Lung (tissue), 12 donors: Measurements from ENCODE around the gene SLC7A10. TPM values are rescaled to one million over a fixed set of nuclear protein-coding genes. Genes with fewer than 3 reads are reported as not detected.

Source experiments
- ATAC-seq: fragments of 200-7000 bp; cut with Tn5 transposase; one replicate; pipeline ENCODE4 v1.9.1; 2020; ENCODE audit warnings: moderate number of reproducible peaks; ENCODE audit not compliant: insufficient read depth, low FRiP score
- DNase-seq, 3 donors: peaks; one replicate each; pipeline ENCODE4 v3.0.0-alpha.2; 2013 to 2017
- H3K27ac ChIP-seq, 2 donors: one replicate each; pipeline ENCODE4 v1.5.1; 2013; ENCODE audit warnings: mild to moderate bottlenecking in 2 of 2, moderate library complexity in 2 of 2, control low read depth in 1 of 2, inconsistent platforms in 1 of 2, low read depth in 1 of 2, low read length in 1 of 2
- H3K27me3 ChIP-seq, 3 donors: one replicate each; pipeline ENCODE4 v1.5.1; 2013; ENCODE audit warnings: low read length in 2 of 3; ENCODE audit not compliant: control insufficient read depth in 3 of 3, insufficient read depth in 3 of 3
- H3K36me3 ChIP-seq, 4 donors: one replicate each; pipeline ENCODE4 v1.5.1; 2013; ENCODE audit warnings: low read length in 4 of 4, mild to moderate bottlenecking in 1 of 4, moderate library complexity in 1 of 4; ENCODE audit not compliant: control insufficient read depth in 4 of 4, insufficient read depth in 4 of 4
- H3K4me1 ChIP-seq, 5 donors: one replicate each; pipeline ENCODE4 v1.5.1; 2013; ENCODE audit warnings: low read length in 5 of 5, mild to moderate bottlenecking in 2 of 5, moderate library complexity in 1 of 5; ENCODE audit not compliant: control insufficient read depth in 5 of 5, insufficient read depth in 5 of 5
- H3K4me3 ChIP-seq: one replicate; pipeline ENCODE4 v1.5.1; 2013; ENCODE audit warnings: mild to moderate bottlenecking, control low read depth, moderate library complexity
- H3K9ac ChIP-seq, 2 donors: one replicate each; pipeline ENCODE4 v1.5.1; 2013; ENCODE audit warnings: low read length in 2 of 2, control low read depth in 1 of 2; ENCODE audit not compliant: insufficient read depth in 1 of 2
- H3K9me3 ChIP-seq, 4 donors: one replicate each; pipeline ENCODE4 v1.5.1; 2013; ENCODE audit warnings: low read length in 3 of 4, mild to moderate bottlenecking in 1 of 4, moderate library complexity in 1 of 4; ENCODE audit not compliant: control insufficient read depth in 4 of 4, insufficient read depth in 3 of 4
- CTCF ChIP-seq: IDR thresholded peaks from 2 replicates; pipeline ENCODE4 v1.5.1; 2012; ENCODE audit warnings: mild to moderate bottlenecking; ENCODE audit errors: control extremely low read depth, extremely low read depth
- WGBS, 2 donors: extraction: QIAGEN DNeasy Blood & Tissue Kit; methylation state at CpG; one replicate each; pipeline ENCODE4 v1.1.7; 2013; 5-methylcytosine and 5-hydroxymethylcytosine counted together
- polyA plus RNA-seq, 2 donors: library from polyadenylated mRNA; stranded (reverse); fragments of 200-250 nt; gene quantifications; one replicate each; pipeline ENCODE4 v1.2.1, GENCODE V29; 2013
- total RNA-seq, 2 donors: library from RNA; depleted of rRNA in 1 of 2; stranded (reverse); fragments of >200 nt in 1 of 2; gene quantifications; one replicate each; pipeline ENCODE4 v1.2.1, GENCODE V29; 2014 to 2021
- donor health status: control.
- donor health status: control.
- donor health status: Bipolar disorder and iron deficiency.
- donor health status: healthy.
- donor health status: DM: yes; HTN: yes; CAD: no.

SLC7A10 gene
- total and polyA plus RNA-seq, 4 donors = 0.02 to 0.71 (median 0.16) TPM

GRCh38 chr19:33269016-33269415 lies 43.4 kb upstream of the SLC7A10 start:
- Histone ChIP-seq H3K4me3 (no peak overlapping the region), H3K27ac (no peak overlapping the region), H3K9me3 (no peaks in the 10 kb centered on the region), H3K4me1 (peaks cover 0 to 13% (median 3%) of the 10 kb centered on the region in 5 donors), H3K9ac (no peak overlapping the region), H3K27me3 (no peaks in the 10 kb centered on the region), H3K36me3 (no peaks in the 10 kb centered on the region)
- ATAC-seq (no peak), DNase-seq (no peak)
- 79 to 86% methylated on average over 8 to 10 of the region's 10 CpGs for WGBS, 2 donors
- no peak for TF ChIP-seq CTCF

GRCh38 chr19:33268162-33268991 lies 42.7 kb upstream of the SLC7A10 start:
- ATAC-seq (no peak), DNase-seq (no peak)
- no peaks in the 10 kb centered on the region for H3K36me3 ChIP-seq
- no peaks in the 10 kb centered on the region for H3K27me3 ChIP-seq
- no peaks in the 10 kb centered on the region for H3K9me3 ChIP-seq
- no peak overlapping the region for H3K4me3 ChIP-seq
- no peak overlapping the region for H3K9ac ChIP-seq
- 61 to 70% methylated on average over 22 of the region's 22 CpGs for WGBS, 2 donors
- H3K4me1 ChIP-seq = peaks cover 0 to 7% (median 0%) of the 10 kb centered on the region in 5 donors
- peak overlapping the region in 1 of 2 donors; percentile 24 for H3K27ac ChIP-seq
- TF ChIP-seq CTCF = no peak

DNA sequence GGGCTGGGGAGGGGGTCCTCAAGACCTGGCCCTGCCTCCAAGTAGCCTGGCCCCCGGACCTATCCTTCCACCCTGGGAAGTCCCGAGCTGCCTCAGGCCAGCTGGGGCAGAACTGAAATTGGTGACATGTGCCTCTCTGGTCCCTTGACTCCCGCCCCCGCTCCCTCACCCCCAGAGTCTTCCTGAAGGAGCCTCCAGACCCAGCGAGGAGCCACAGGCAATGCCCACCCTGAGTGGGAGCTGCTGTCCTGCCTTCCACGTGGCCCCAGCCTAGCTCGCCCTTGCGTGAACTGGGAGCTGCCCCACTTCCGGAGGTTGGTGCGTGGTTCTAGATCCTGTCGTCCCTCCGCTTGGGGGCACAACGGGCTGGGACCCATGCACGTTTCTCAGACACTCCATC lies 42.1 kb upstream of the SLC7A10 start:
- no peak for TF ChIP-seq CTCF
- H3K4me3 ChIP-seq = no peak overlapping the region
- H3K27ac ChIP-seq = no peak overlapping the region
- peaks cover 0 to 5% (median 0%) of the 10 kb centered on the region in 5 donors for H3K4me1 ChIP-seq
- DNase-seq = no peak
- 35 to 54% methylated on average over 14 of the region's 14 CpGs for WGBS, 2 donors
- H3K9me3 ChIP-seq = no peaks in the 10 kb centered on the region
- H3K27me3 ChIP-seq = no peaks in the 10 kb centered on the region
- H3K9ac ChIP-seq = no peak overlapping the region
- H3K36me3 ChIP-seq = no peaks in the 10 kb centered on the region
- no peak for ATAC-seq
